Body of pancreas (tissue), 4 donors: Measurements from ENCODE around the gene KLLN.

Experiments used
- CTCF ChIP-seq, 7 experiments: fragments of 450-650 bp in 4 of 7; fragments of 200-600 bp in 3 of 7; sonication (generic) in 3 of 7; IDR thresholded peaks; one replicate each; pipeline ENCODE4 v1.5.1; 2016 to 2019; ENCODE audit warnings: antibody characterized with exemption in 7 of 7
- POLR2A ChIP-seq, 3 donors: fragments of 450-650 bp; IDR thresholded peaks; one replicate each; pipeline ENCODE4 v1.6.1; 2016; ENCODE audit warnings: antibody characterized with exemption in 3 of 3, mild to moderate bottlenecking in 2 of 3

DNA sequence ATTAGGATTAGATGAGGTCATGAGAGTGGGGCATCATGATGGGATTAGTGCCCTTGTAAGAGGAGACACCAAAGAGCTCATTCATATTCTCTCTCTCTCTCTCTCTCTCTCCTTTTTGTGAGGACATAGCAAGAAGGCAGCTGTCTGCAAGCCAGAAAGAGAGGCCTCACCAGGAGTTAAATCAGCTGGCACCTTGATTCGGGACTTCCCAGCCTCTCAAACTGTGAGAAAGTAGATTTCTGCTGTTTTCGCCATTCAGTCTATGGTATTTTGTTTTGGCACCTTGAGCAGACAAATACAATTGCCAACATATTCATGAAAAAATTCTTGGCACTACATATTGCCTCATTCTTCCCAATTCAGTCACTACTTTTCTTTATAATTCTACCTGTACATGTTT, 24.7 kb downstream of the KLLN start:
- TF ChIP-seq CTCF (IDR thresholded peaks at IDR 0.05) (no peak), POLR2A (IDR thresholded peaks at IDR 0.05) (no peak)
